Measurements from ENCODE around the gene MRAP2.
"Not testable (repeated sequence)": the region's sequence is repeated elsewhere in the genome, so short reads cannot be mapped to it uniquely, and the experiment has no call there.

The MRAP2 gene

GRCh38 chr6:84074988-84075781, 41.6 kb downstream of the MRAP2 start:
- no peak for DNase-seq (ENCODE audit: low read depth in 2 of 2)

- no peak for DNase-seq (ENCODE audit: low read depth in 2 of 2)
Observed at GRCh38 chr6:84077645-84078044, 44.1 kb downstream of the MRAP2 start.

DNA sequence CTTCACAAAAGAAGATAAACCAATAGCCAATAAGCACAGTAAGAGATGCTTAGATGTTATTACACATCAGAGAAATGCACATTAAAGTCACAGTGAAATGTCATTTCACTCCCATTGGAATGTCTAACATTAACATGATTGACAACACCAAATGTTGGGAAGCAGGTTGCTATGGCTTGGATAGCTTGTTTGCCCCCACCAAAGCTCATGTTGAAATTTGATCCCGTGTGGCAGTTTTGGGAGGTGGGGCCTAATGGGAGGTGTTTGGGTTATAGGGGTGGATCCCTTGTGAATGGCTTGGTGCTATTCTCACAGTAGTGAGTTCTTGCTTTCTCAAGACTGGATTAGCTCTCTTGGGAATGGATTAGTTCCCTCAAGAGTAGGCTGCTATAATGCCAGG, 44.8 kb downstream of the MRAP2 start:
- no peak for DNase-seq (ENCODE audit: low read depth in 2 of 2)

DNA sequence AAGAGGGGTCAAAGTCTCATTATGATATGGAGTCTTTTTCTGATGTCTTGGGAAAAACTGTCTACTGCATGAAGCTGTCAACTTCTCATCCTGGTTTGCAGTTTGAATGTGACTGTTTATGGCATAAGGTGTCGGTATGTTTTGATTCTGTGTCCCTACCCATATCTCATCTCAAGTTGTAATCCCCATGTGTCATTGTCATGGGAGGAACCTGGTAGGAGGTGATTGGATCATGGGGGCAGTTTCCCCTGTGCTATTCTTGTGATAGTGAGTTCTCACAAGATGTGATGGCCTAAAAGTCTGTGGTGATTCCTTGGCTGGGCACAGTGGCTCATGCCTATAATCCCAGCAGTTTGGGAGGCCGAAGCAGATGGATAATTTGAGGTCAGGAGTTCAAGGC, 47.6 kb downstream of the MRAP2 start:
- DNase-seq (ENCODE audit: low read depth in 2 of 2), result no peak

- DNase-seq (ENCODE audit: low read depth in 2 of 2), result no peak
Observed at GRCh38 chr6:84082689-84083265, 49.2 kb downstream of the MRAP2 start.

- DNase-seq (ENCODE audit: low read depth in 2 of 2), result not testable (repeated sequence)
Observed at GRCh38 chr6:84084705-84085104, 51.1 kb downstream of the MRAP2 start.

DNA sequence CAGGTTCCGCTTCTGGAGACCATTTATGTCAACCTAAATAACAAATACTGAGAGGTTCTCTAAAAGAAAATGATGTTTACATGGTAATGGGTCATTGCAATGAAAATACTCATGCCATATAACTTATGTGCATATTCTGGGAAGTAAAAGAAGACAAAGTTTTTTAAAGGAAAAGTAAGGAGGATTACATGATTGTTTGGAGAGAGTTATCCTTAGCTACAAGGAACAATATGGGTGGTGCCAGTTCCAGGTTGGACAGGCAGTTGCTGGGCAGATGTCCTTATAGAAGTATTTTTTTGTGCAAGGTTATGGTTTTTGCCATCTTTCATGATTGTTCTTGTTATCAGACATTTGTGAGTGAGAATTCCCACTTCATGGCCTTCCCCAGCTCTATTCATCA, 52.5 kb downstream of the MRAP2 start:
- DNase-seq (ENCODE audit: low read depth in 2 of 2), result no peak

GRCh38 chr6:84086545-84087429, 53.2 kb downstream of the MRAP2 start:
- DNase-seq (ENCODE audit: low read depth in 2 of 2), result no peak

DNA sequence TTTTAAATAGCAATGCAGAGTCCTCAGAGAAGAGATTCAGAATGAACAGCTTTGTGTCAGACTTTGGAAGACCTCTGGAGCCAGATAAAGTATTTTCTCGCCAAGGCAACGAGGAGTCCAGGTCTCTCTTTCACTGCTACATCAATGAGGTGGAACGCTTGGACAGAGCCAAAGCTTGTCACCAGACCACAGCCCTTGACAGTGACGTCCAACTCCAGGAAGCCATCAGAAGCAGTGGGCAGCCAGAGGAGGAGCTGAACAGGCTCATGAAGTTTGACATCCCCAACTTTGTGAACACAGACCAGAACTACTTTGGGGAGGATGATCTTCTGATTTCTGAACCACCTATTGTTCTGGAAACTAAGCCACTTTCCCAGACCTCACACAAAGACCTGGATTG, 55.5 kb downstream of the MRAP2 start:
- no peak for DNase-seq (ENCODE audit: low read depth in 2 of 2)

GRCh38 chr6:84089552-84089951, 56.0 kb downstream of the MRAP2 start:
- DNase-seq (ENCODE audit: low read depth in 2 of 2), result no peak

GRCh38 chr6:84093441-84094435, 60.2 kb downstream of the MRAP2 start:
- DNase-seq (ENCODE audit: low read depth in 2 of 2), result no peak

GRCh38 chr6:84095156-84095555, 61.6 kb downstream of the MRAP2 start:
- DNase-seq (ENCODE audit: low read depth in 2 of 2), result no peak

DNA sequence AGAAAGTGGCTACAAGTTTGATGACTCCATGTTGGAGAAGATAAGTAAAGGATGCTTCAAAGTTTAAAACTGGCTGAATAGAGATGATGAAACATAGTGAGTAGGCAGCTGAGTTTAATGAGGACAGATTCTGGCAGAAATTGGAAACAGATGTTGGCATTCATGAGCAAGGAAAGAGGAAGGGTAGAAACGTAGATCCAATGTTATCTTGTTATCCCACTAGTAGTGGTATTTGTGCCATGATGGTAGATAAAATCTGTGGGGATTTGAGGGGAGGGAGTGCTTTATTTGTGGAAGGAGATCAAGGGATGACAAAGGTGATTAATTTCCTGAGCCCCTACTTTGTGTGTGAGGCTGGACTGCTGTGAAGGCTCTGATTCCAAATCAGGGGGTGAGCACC, 69.5 kb downstream of the MRAP2 start:
- DNase-seq (ENCODE audit: low read depth in 2 of 2), result no peak

- DNase-seq (ENCODE audit: low read depth in 2 of 2), result not testable (repeated sequence)
Observed at GRCh38 chr6:84105215-84105924, 71.8 kb downstream of the MRAP2 start.

- no peak for DNase-seq (ENCODE audit: low read depth in 2 of 2)
Observed at GRCh38 chr6:84107495-84107894, 73.9 kb downstream of the MRAP2 start.

DNA sequence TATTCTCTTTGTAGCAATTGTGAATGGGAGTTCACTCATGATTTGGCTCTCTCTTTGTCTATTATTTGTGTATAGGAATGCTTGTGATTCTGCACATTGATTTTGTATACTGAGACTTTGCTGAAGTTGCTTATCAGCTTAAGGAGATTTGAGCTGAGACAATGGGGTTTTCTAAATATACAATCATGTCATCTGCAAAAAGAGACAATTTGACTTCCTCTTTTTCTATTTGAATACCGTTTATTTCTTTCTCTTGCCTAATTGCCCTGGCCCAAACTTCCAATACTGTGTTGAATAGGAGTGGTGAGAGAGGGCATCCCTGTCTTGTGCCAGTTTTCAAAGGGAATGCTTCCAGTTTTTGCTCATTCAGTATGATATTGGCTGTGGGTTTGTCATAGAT, 77.8 kb downstream of the MRAP2 start:
- DNase-seq (ENCODE audit: low read depth in 2 of 2), result not testable (repeated sequence)

GRCh38 chr6:84114933-84115594, 81.5 kb downstream of the MRAP2 start:
- DNase-seq (ENCODE audit: low read depth in 2 of 2), result not testable (repeated sequence)

- DNase-seq (ENCODE audit: low read depth in 2 of 2), result no peak
Observed at GRCh38 chr6:84118191-84118590, 84.6 kb downstream of the MRAP2 start.

- DNase-seq (ENCODE audit: low read depth in 2 of 2), result no peak
Observed at GRCh38 chr6:84119277-84119676, 85.7 kb downstream of the MRAP2 start.

GRCh38 chr6:84123186-84123585, 89.6 kb downstream of the MRAP2 start:
- no peak for DNase-seq (ENCODE audit: low read depth in 2 of 2)
